Mucosa of descending colon (tissue), 3 donors: ENCODE results near the gene TEDC1. TPM values are rescaled to one million over a fixed set of nuclear protein-coding genes. Genes with fewer than 3 reads are reported as not detected.
A peak's percentile ranks its signal among the peaks of the same experiment; 100 is the strongest.

ENCODE experiments used
- ATAC-seq: fragments of 200-7000 bp; cut with Tn5 transposase; one replicate; pipeline ENCODE4 v1.9.1; 2020; ENCODE audit warnings: mild to moderate bottlenecking, moderate library complexity
- DNase-seq, 3 donors: peaks; one replicate each; pipeline ENCODE4 v3.0.0-alpha.2; 2020
- H3K36me3 ChIP-seq: fragments of 200-600 bp; one replicate; pipeline ENCODE4 v1.8.0; 2021; ENCODE audit warnings: low read depth, mild to moderate bottlenecking
- H3K4me1 ChIP-seq: fragments of 200-600 bp; one replicate; pipeline ENCODE4 v1.8.0; 2021; ENCODE audit warnings: low read depth, mild to moderate bottlenecking
- H3K4me3 ChIP-seq: fragments of 200-600 bp; one replicate; pipeline ENCODE4 v1.8.0; 2021; ENCODE audit warnings: mild to moderate bottlenecking
- H3K9me3 ChIP-seq: fragments of 200-600 bp; one replicate; pipeline ENCODE4 v1.8.0; 2021; ENCODE audit warnings: mild to moderate bottlenecking
- intact Hi-C, 2 donors: fragments of 100-400 bp; cut with DNase I in 1 of 2; cut with micrococcal nuclease in 1 of 2; formaldehyde crosslinking; loops; one replicate each; pipeline versions ENCODE4 v1.11.0 to v1.11.1; 2022; cut with DNase I, micrococcal nuclease
- long read RNA-seq, 2 donors: library from polyadenylated mRNA; unstranded; transcript quantifications; one replicate each; pipeline ENCODE4 v2.0.0, GENCODE V29; 2019 to 2021
- total RNA-seq, 3 donors: library from RNA; stranded (reverse); fragmentation: NEBNext Ultra II Directional in 2 of 3; extraction: Animal tissue kit (Norgen Biotek cat#: 25700) in 2 of 3; gene quantifications; one replicate each; pipeline versions ENCODE4 v1.2.1 to v1.2.4, GENCODE V29; 2021 to 2023
- TF ChIP-seq, protein P1 (sequence below): fragments of 200-600 bp; IDR thresholded peaks from one replicate; pipeline ENCODE4 v1.8.0; 2022; ENCODE audit warnings: antibody characterized with exemption, mild to moderate bottlenecking
- donor health status: DM: no; HTN: no; CAD: no; lungs with moderate emphysema.
- donor health status: DM: no; HTN: no; CAD: no.
- donor health status: DM: no; HTN: yes; CAD: no.

TEDC1 gene, protein sequence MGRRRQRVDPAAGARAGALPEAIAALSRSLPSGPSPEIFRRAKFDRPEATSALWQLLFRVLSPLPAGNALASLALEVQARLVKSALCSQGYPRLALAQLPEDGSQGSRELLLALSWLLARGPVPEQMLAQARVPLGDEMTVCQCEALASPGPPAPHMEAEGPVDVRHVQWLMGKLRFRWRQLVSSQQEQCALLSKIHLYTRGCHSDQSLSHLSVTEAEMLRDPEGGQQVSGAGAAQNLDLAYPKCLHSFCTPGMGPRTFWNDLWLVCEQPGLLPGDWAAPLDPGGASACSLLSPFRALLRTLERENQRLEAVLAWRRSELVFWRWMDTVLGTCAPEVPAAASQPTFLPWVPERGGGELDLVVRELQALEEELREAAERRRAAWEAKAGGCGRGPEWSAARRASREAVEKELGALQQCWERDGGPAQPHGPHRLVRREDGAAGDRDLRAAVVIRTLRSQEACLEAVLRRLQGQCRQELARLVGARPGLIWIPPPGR
- total RNA-seq, result 10 to 100 TPM; 11.8 to 23.9 (median 21.8) TPM
- long read RNA-seq, donor 1, full-length matches to known transcripts, result 15 of 22 reads
- long read RNA-seq, donor 1, partial matches to known transcripts, result 2 of 22 reads
- long read RNA-seq, donor 1, other reads (novel, unspliced or antisense), result 5 of 22 reads
- long read RNA-seq, donor 2, partial matches to known transcripts, result 0 of 4 reads
- long read RNA-seq, donor 2, other reads (novel, unspliced or antisense), result 4 of 4 reads

DNA sequence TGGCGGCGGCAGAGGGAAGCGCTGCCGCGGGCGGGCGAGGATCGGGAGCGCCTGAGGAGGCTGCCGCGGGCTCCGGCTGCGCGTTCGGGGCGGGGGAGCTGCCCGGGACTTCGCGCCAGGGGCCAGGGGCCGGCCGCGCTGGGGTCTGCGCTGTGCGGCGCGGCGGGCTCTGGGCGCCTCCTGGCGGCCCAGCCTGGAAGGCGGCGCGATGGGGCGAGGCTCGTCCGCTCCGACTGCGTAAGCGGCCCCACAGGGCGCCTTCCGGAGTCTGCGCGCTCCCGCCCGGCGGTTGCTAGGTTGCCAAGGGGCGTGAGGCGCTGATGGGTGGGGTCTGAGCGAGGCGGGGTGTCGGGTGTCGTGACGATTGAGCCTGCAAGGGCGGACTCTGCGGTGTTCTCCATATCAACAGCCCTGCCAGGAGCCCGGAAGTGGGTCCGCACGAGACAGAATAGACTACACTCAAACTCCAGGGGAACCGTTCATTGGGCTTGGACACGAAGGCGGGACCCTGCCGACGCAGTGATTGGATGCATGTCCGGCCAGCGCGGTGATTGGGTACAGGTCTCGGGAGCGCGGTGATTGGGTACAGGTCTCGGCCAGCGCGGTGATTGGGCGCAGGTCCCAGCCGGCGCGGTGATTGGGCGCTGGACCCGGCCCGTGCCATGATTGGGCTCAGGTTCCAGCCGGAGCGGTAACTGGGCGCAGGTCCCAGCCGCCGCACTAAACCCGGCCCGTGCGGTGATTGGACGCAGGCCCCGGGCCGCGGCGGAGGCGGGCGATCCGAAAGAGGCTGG, at the start of gene TEDC1:
TEDC1 (plus strand) TSS at position 675 of the 794 bp plus-strand sequence. CDS start 130 bp downstream, outside the sequence.
- Histone ChIP-seq H3K36me3 (peaks cover 6% of the 10 kb centered on the region), H3K4me3 (peak within 1 kb of the TSS; percentile 48), H3K4me1 (peaks cover 39% of the 10 kb centered on the region), H3K9me3 (no peaks in the 10 kb centered on the region)
- intact Hi-C loops, result no loop called here
- TF ChIP-seq, protein P1, sequence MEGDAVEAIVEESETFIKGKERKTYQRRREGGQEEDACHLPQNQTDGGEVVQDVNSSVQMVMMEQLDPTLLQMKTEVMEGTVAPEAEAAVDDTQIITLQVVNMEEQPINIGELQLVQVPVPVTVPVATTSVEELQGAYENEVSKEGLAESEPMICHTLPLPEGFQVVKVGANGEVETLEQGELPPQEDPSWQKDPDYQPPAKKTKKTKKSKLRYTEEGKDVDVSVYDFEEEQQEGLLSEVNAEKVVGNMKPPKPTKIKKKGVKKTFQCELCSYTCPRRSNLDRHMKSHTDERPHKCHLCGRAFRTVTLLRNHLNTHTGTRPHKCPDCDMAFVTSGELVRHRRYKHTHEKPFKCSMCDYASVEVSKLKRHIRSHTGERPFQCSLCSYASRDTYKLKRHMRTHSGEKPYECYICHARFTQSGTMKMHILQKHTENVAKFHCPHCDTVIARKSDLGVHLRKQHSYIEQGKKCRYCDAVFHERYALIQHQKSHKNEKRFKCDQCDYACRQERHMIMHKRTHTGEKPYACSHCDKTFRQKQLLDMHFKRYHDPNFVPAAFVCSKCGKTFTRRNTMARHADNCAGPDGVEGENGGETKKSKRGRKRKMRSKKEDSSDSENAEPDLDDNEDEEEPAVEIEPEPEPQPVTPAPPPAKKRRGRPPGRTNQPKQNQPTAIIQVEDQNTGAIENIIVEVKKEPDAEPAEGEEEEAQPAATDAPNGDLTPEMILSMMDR, result peak; percentile 94
- DNase-seq (peak; percentile 99 to 100 (median 99)), ATAC-seq (peak; percentile 68)

DNA sequence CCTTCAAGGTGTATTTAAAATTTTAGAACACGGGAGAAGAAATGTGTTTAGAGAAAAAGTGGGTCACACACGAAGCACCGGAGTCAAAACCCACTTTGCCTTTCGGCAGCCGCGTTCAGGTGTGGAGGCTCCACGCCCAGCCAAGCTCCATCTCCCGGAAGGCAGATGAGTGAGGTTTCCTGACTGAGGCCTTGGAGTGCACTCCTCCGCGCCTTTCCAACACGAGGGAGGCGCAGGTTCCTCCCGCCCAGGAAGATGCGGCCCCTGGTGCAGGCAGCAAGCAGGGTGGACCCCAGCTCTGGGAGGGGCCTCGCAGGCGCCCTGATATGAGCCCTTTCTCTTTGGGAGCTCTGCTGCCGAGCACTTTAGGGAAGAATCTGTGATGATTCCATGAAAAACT, 48.9 kb upstream of the TEDC1 start:
- no peak for ATAC-seq
- intact Hi-C loops, result loop anchor here in 1 of 2 donors (10.0 kb wide), 1 partner anchor 83 kb away; the partner anchor contains the start of gene TMEM121
- Histone ChIP-seq H3K9me3 (no peaks in the 10 kb centered on the region), H3K4me1 (no peaks in the 10 kb centered on the region), H3K4me3 (no peak overlapping the region), H3K36me3 (no peaks in the 10 kb centered on the region)
- DNase-seq, result no peak
- TF ChIP-seq, protein P1, result no peak

DNA sequence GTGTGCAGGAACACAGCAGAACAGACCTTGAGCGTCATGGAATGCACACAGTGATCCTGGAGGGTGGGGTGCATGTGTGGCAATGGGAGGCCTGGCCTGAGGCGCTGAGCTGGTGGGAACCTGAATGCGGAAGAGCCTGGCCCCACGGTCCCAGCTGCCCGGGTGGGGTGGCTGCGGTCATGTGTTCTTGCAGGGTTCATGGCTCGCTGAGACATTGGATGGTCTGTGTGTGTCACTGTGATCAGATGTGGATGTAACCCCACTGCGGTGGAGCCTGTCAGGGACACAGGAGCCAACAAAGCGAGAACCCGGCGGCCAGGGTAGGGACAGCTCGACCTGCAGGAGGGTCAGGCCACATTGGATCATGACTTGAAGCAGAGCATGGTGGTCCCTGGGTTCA, 48.2 kb upstream of the TEDC1 start:
- Histone ChIP-seq H3K9me3 (no peaks in the 10 kb centered on the region), H3K4me3 (no peak overlapping the region), H3K36me3 (no peaks in the 10 kb centered on the region), H3K4me1 (no peaks in the 10 kb centered on the region)
- TF ChIP-seq, protein P1, result no peak
- ATAC-seq (no peak), DNase-seq (no peak)
- intact Hi-C loops, result loop anchor here in 1 of 2 donors (10.0 kb wide), 1 partner anchor 82 kb away; the partner anchor contains the start of gene TMEM121

DNA sequence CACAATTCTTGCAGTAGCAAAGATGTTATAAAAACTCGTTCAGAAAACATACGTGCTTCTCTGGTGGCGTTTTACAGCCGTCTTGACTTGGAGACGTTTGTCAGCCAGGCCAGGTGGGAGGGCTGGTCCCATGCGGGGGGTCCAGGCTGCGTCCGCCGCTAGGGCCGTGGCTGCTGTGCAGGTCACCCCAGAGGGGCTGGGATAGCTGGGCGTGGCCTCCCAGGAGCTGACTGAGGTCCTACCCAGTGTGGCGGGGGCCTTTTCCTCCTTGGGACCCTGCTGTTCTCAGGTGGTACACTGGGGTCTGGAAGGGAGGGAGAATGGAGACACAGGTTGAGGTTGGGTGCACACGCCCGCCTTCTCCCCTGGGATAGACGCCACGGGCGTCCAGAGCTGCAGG, 46.2 kb upstream of the TEDC1 start:
- Histone ChIP-seq H3K4me3 (no peak overlapping the region), H3K36me3 (no peaks in the 10 kb centered on the region), H3K9me3 (no peaks in the 10 kb centered on the region), H3K4me1 (no peaks in the 10 kb centered on the region)
- intact Hi-C loops, result loop anchor here in 1 of 2 donors (10.0 kb wide), 1 partner anchor 80 kb away; the partner anchor contains the start of gene TMEM121
- ATAC-seq (no peak), DNase-seq (peak in 1 of 3 donors; percentile 38)
- TF ChIP-seq, protein P1, result no peak

DNA sequence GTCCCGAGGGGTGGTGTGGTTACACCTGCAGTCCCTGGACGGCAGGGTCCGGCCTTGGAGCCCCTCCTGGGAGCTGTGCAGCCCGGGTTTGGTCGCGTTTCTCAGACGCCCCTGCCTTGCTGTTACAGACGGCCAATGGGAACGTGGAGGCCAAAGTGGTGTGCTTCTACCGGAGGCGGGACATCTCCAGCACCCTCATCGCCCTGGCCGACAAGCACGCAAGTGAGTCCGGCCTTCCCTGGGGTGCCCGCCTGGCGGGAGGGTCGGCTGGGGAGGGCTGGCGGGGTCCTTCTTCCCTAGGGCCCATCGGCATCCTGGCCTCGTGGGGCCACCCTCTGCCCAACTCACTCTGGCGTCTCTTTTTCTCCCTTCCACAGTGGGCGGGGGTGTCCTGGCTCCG, 45.8 kb upstream of the TEDC1 start:
- intact Hi-C loops, result loop anchor here in 1 of 2 donors (10.0 kb wide), 1 partner anchor 80 kb away; the partner anchor contains the start of gene TMEM121
- Histone ChIP-seq H3K4me3 (no peak overlapping the region), H3K4me1 (no peaks in the 10 kb centered on the region), H3K9me3 (no peaks in the 10 kb centered on the region), H3K36me3 (no peaks in the 10 kb centered on the region)
- TF ChIP-seq, protein P1, result no peak
- ATAC-seq (no peak), DNase-seq (peak in 1 of 3 donors; percentile 43)
